K562 (cell line): ENCODE measurements around the gene PRPSAP1. TPM values are rescaled to one million over a fixed set of nuclear protein-coding genes. Genes with fewer than 3 reads are reported as not detected.
A peak's percentile ranks its signal among the peaks of the same experiment; 100 is the strongest.

Experiments
- ADNP ChIP-seq: fragments of 200-800 bp; sonication (Bioruptor generic); IDR thresholded peaks from 2 replicates; pipeline ENCODE4 v1.6.1; 2016; ENCODE audit warnings: missing genetic modification characterization, missing compliant biosample characterization
- BRCA1 ChIP-seq, 2 experiments: fragments of 450-650 bp in 1 of 2; sonication (generic) in 1 of 2; formaldehyde crosslinking in 1 of 2; IDR thresholded peaks; 2 replicates each; pipeline versions ENCODE4 v1.5.0 to v1.6.1; 2017 to 2020; ENCODE audit warnings: mild to moderate bottlenecking in 1 of 2, missing genetic modification reagents in 1 of 2
- CREB1 ChIP-seq, 2 experiments: sonication (generic) in 1 of 2; formaldehyde crosslinking in 1 of 2; IDR thresholded peaks; 2 replicates each; pipeline versions ENCODE4 v1.6.1 to v1.8.0; 2012 to 2022; ENCODE audit warnings: inconsistent platforms in 1 of 2, mild to moderate bottlenecking in 1 of 2, missing genetic modification reagents in 1 of 2, moderate library complexity in 1 of 2
- KLF13 ChIP-seq: fragments of 450-650 bp; IDR thresholded peaks from 2 replicates; pipeline ENCODE4 v1.6.1; 2016; ENCODE audit warnings: missing genetic modification characterization, low read depth, mild to moderate bottlenecking, missing compliant biosample characterization, moderate library complexity, borderline replicate concordance
- SIN3A ChIP-seq, 2 experiments: fragments of 150-350 bp in 1 of 2; IDR thresholded peaks; 2 replicates each; pipeline ENCODE4 v1.6.1; 2011 to 2016; ENCODE audit warnings: borderline replicate concordance in 2 of 2, low read depth in 2 of 2, low read length in 2 of 2, mild to moderate bottlenecking in 2 of 2, moderate library complexity in 2 of 2; ENCODE audit not compliant: control insufficient read depth in 1 of 2
- TFAP4 ChIP-seq: sonication (generic); formaldehyde crosslinking; IDR thresholded peaks from 2 replicates; pipeline ENCODE4 v1.8.0; 2022; ENCODE audit warnings: missing genetic modification reagents, mild to moderate bottlenecking, moderate library complexity, borderline replicate concordance
- ZMIZ1 ChIP-seq, 2 experiments: fragments of 150-350 bp in 1 of 2; IDR thresholded peaks; 2 replicates each; pipeline ENCODE4 v1.6.1; 2012 to 2016; ENCODE audit warnings: low read depth in 2 of 2, low read length in 2 of 2, mild to moderate bottlenecking in 1 of 2, moderate library complexity in 1 of 2
- polyA plus RNA-seq, 8 experiments: library from polyadenylated mRNA; depleted of rRNA in 4 of 8; stranded (reverse) in 5 of 8; unstranded in 3 of 8; fragments of >200 nt; fragmentation: Nextera tagmentation in 2 of 8; fragmentation: Illumina TruSeq in 1 of 8; extraction: Ambion mirVana in 2 of 8; extraction: Trizol in 1 of 8; gene quantifications; 2 replicates each; pipeline versions ENCODE4 v1.2.1 to v1.2.3, GENCODE V29; 2011 to 2014; ENCODE audit warnings: inconsistent platforms in 1 of 8, missing spikeins in 1 of 8
- total RNA-seq, 7 experiments: library from RNA; depleted of rRNA in 6 of 7; stranded (reverse); fragments of >200 nt in 6 of 7; fragmentation: Illumina TruSeq in 2 of 7; extraction: Trizol in 2 of 7; gene quantifications; 2 replicates each; pipeline versions ENCODE4 v1.2.1 to v1.2.3, GENCODE V29; 2011 to 2021; ENCODE audit warnings: low replicate concordance in 1 of 7
- TF ChIP-seq, protein P1 (sequence below), 2 experiments: fragments of 450-650 bp in 1 of 2; sonication (generic) in 1 of 2; formaldehyde crosslinking in 1 of 2; IDR thresholded peaks; 2 replicates each; pipeline versions ENCODE4 v1.7.1 to v1.9.0; 2016 to 2022; ENCODE audit warnings: inconsistent platforms in 1 of 2, mild to moderate bottlenecking in 1 of 2, missing genetic modification reagents in 1 of 2
- TF ChIP-seq, protein P2 (sequence below): fragments of 450-650 bp; formaldehyde crosslinking; IDR thresholded peaks from 2 replicates; pipeline ENCODE4 v1.4.0; 2022; ENCODE audit warnings: missing genetic modification characterization

Gene PRPSAP1
- total and polyA plus RNA-seq, 9 of the 15 experiments (the other 6 are each of a cell fraction or from before 2014, with no cell fraction given): 21.9 to 77.1 (median 40.8) TPM

GRCh38 chr17:76268015-76268749, 85.5 kb downstream of the PRPSAP1 start (continued):
- TF ChIP-seq, protein P1, sequence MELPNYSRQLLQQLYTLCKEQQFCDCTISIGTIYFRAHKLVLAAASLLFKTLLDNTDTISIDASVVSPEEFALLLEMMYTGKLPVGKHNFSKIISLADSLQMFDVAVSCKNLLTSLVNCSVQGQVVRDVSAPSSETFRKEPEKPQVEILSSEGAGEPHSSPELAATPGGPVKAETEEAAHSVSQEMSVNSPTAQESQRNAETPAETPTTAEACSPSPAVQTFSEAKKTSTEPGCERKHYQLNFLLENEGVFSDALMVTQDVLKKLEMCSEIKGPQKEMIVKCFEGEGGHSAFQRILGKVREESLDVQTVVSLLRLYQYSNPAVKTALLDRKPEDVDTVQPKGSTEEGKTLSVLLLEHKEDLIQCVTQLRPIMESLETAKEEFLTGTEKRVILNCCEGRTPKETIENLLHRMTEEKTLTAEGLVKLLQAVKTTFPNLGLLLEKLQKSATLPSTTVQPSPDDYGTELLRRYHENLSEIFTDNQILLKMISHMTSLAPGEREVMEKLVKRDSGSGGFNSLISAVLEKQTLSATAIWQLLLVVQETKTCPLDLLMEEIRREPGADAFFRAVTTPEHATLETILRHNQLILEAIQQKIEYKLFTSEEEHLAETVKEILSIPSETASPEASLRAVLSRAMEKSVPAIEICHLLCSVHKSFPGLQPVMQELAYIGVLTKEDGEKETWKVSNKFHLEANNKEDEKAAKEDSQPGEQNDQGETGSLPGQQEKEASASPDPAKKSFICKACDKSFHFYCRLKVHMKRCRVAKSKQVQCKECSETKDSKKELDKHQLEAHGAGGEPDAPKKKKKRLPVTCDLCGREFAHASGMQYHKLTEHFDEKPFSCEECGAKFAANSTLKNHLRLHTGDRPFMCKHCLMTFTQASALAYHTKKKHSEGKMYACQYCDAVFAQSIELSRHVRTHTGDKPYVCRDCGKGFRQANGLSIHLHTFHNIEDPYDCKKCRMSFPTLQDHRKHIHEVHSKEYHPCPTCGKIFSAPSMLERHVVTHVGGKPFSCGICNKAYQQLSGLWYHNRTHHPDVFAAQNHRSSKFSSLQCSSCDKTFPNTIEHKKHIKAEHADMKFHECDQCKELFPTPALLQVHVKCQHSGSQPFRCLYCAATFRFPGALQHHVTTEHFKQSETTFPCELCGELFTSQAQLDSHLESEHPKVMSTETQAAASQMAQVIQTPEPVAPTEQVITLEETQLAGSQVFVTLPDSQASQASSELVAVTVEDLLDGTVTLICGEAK (IDR thresholded peaks at IDR 0.05): no peak
- TF ChIP-seq, protein P1 (CRISPR knock-in tag; IDR thresholded peaks at IDR 0.05): no peak
- TF ChIP-seq BRCA1 (IDR thresholded peaks at IDR 0.05) (no peak), BRCA1 (CRISPR knock-in tag; IDR thresholded peaks at IDR 0.05) (no peak), ADNP (tag) (no peak), ZMIZ1 (IDR thresholded peaks at IDR 0.05; ENCODE audit: low read depth in 2 of 2, low read length in 2 of 2) (no peak), CREB1 (IDR thresholded peaks at IDR 0.05) (peak; percentile 9; the same call in 1 of the 2 replicates), CREB1 (CRISPR knock-in tag; IDR thresholded peaks at IDR 0.05) (peak; percentile 24; the same call in 1 of the 2 replicates), KLF13 (tag) (no peak), TFAP4 (CRISPR knock-in tag) (peak; percentile 60; the same call in 1 of the 2 replicates), SIN3A (IDR thresholded peaks at IDR 0.05; ENCODE audit: borderline replicate concordance in 2 of 2, control insufficient read depth in 1 of 2, low read depth in 2 of 2, low read length in 2 of 2) (no peak; a peak in 1 of 4 replicates)
- TF ChIP-seq, protein P2, sequence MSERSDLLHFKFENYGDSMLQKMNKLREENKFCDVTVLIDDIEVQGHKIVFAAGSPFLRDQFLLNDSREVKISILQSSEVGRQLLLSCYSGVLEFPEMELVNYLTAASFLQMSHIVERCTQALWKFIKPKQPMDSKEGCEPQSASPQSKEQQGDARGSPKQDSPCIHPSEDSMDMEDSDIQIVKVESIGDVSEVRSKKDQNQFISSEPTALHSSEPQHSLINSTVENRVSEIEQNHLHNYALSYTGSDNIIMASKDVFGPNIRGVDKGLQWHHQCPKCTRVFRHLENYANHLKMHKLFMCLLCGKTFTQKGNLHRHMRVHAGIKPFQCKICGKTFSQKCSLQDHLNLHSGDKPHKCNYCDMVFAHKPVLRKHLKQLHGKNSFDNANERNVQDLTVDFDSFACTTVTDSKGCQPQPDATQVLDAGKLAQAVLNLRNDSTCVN (CRISPR knock-in tag): no peak
